Tibial nerve (tissue), 4 donors: ENCODE measurements around the gene H3-3A. TPM values are rescaled to one million over a fixed set of nuclear protein-coding genes. Genes with fewer than 3 reads are reported as not detected.

Source experiments
- DNase-seq, 2 donors: peaks; one replicate each; pipeline ENCODE4 v3.0.0-alpha.2; 2019; ENCODE audit warnings: low spot score in 2 of 2
- H3K27ac ChIP-seq, 4 donors: fragments of 200-600 bp; sonication (generic) in 3 of 4; one replicate each; pipeline ENCODE4 v1.5.1; 2017 to 2019; ENCODE audit warnings: mild to moderate bottlenecking in 1 of 4
- H3K27me3 ChIP-seq, 2 donors: fragments of 200-600 bp; sonication (generic) in 1 of 2; one replicate each; pipeline versions ENCODE4 v1.5.1 to v1.6.0; 2017 to 2019
- H3K36me3 ChIP-seq, 3 donors: fragments of 200-600 bp; sonication (generic); one replicate each; pipeline ENCODE4 v1.5.1; 2018 to 2019
- H3K4me1 ChIP-seq, 4 donors: fragments of 200-600 bp; sonication (generic) in 3 of 4; one replicate each; pipeline ENCODE4 v1.5.1; 2017 to 2019
- H3K4me3 ChIP-seq, 4 donors: fragments of 200-600 bp; sonication (generic) in 3 of 4; one replicate each; pipeline ENCODE4 v1.5.1; 2017 to 2019; ENCODE audit warnings: mild to moderate bottlenecking in 1 of 4, moderate library complexity in 1 of 4
- H3K9me3 ChIP-seq, 4 donors: fragments of 200-600 bp; sonication (generic) in 3 of 4; one replicate each; pipeline ENCODE4 v1.5.1; 2017 to 2019
- CTCF ChIP-seq, 5 experiments: fragments of 200-600 bp in 3 of 5; fragments of 450-650 bp in 2 of 5; sonication (generic) in 3 of 5; IDR thresholded peaks; one replicate each; pipeline ENCODE4 v1.5.1; 2016 to 2019; ENCODE audit warnings: antibody characterized with exemption in 5 of 5, mild to moderate bottlenecking in 3 of 5, moderate library complexity in 2 of 5
- EP300 ChIP-seq, 2 donors: sonication (generic); formaldehyde crosslinking; IDR thresholded peaks; one replicate each; pipeline ENCODE4 v1.6.1; 2017; ENCODE audit warnings: antibody characterized with exemption in 2 of 2, mild to moderate bottlenecking in 1 of 2
- POLR2A ChIP-seq, 2 donors: fragments of 450-650 bp; IDR thresholded peaks; one replicate each; pipeline ENCODE4 v1.6.1; 2017; ENCODE audit warnings: antibody characterized with exemption in 2 of 2, mild to moderate bottlenecking in 2 of 2, moderate library complexity in 2 of 2
- WGBS, 2 donors: methylation state at CpG; one replicate each; pipeline ENCODE4 v1.1.5; 2018; 5-methylcytosine and 5-hydroxymethylcytosine counted together
- total RNA-seq, 4 donors: library from RNA; depleted of rRNA; stranded (reverse); fragments of >200 nt; gene quantifications; one replicate each; pipeline ENCODE4 v1.1.0, GENCODE V29; 2016

H3-3A gene
- total RNA-seq, result 100 to 1,000 TPM; 193 to 204 (median 197) TPM

- TF ChIP-seq EP300 (IDR thresholded peaks at IDR 0.05) (peak in 1 of 2 donors; percentile 99), CTCF (IDR thresholded peaks at IDR 0.05) (peak in 2 of 5 experiments; percentile 59 to 61), POLR2A (IDR thresholded peaks at IDR 0.05) (peak; percentile 95 to 98)
- H3K4me3 ChIP-seq, result peak within 1 kb of the TSS; percentile 64 to 94 (median 84)
- H3K27me3 ChIP-seq, result no peaks in the 10 kb centered on the region
- H3K9me3 ChIP-seq, result no peaks in the 10 kb centered on the region
- peak within 1 kb of the TSS; percentile 99 to 100 (median 100) for H3K27ac ChIP-seq
- H3K4me1 ChIP-seq, result peaks cover 0 to 48% (median 31%) of the 10 kb centered on the region in 4 donors
- WGBS, 2 donors, result 0 to 1% methylated on average over 52 to 56 of the region's 78 CpGs
- DNase-seq, result peak; percentile 99
- peaks cover 0 to 36% (median 0%) of the 10 kb centered on the region in 3 donors for H3K36me3 ChIP-seq
Measured at GRCh38 chr1:226062558-226063223, at the start of gene H3-3A. Gene H3-3A, plus strand, starts transcription at chr1:226062716. Its CDS starts 1,636 bp downstream, at chr1:226064352.

- WGBS, 2 donors, result 50 to 64% methylated on average over 6 of the region's 6 CpGs
- no peaks in the 10 kb centered on the region for H3K36me3 ChIP-seq
- H3K4me3 ChIP-seq, result no peak overlapping the region
- DNase-seq, result no peak
- H3K27ac ChIP-seq, result no peak overlapping the region
- no peaks in the 10 kb centered on the region for H3K4me1 ChIP-seq
- H3K27me3 ChIP-seq, result no peaks in the 10 kb centered on the region
- TF ChIP-seq CTCF (IDR thresholded peaks at IDR 0.05), result no peak
- no peak for TF ChIP-seq POLR2A (IDR thresholded peaks at IDR 0.05)
- TF ChIP-seq EP300 (IDR thresholded peaks at IDR 0.05), result no peak
- H3K9me3 ChIP-seq, result no peaks in the 10 kb centered on the region
Measured at GRCh38 chr1:226017070-226017469, 45.4 kb upstream of the H3-3A start.

- DNase-seq, result no peak
- Histone ChIP-seq H3K4me3 (no peak overlapping the region), H3K9me3 (no peaks in the 10 kb centered on the region), H3K36me3 (no peaks in the 10 kb centered on the region), H3K27ac (no peak overlapping the region), H3K4me1 (no peaks in the 10 kb centered on the region), H3K27me3 (no peaks in the 10 kb centered on the region)
- 93 to 95% methylated on average over 1 of the region's 1 CpG for WGBS, 2 donors
- TF ChIP-seq CTCF (IDR thresholded peaks at IDR 0.05) (no peak), EP300 (IDR thresholded peaks at IDR 0.05) (no peak), POLR2A (IDR thresholded peaks at IDR 0.05) (no peak)
Measured at GRCh38 chr1:226019572-226019971, 42.9 kb upstream of the H3-3A start.

- Histone ChIP-seq H3K4me1 (no peaks in the 10 kb centered on the region), H3K36me3 (no peaks in the 10 kb centered on the region), H3K4me3 (no peak overlapping the region), H3K9me3 (no peaks in the 10 kb centered on the region), H3K27ac (no peak overlapping the region), H3K27me3 (no peaks in the 10 kb centered on the region)
- TF ChIP-seq POLR2A (IDR thresholded peaks at IDR 0.05) (no peak), CTCF (IDR thresholded peaks at IDR 0.05) (no peak), EP300 (IDR thresholded peaks at IDR 0.05) (no peak)
- DNase-seq, result no peak
- WGBS, 2 donors, result 27 to 44% methylated on average over 3 of the region's 3 CpGs
Measured at GRCh38 chr1:226021401-226021800, 41.1 kb upstream of the H3-3A start.

GRCh38 chr1:226021801-226022200 lies 40.7 kb upstream of the H3-3A start:
- H3K9me3 ChIP-seq, result no peaks in the 10 kb centered on the region
- no peak for TF ChIP-seq CTCF (IDR thresholded peaks at IDR 0.05)
- TF ChIP-seq POLR2A (IDR thresholded peaks at IDR 0.05), result no peak
- TF ChIP-seq EP300 (IDR thresholded peaks at IDR 0.05), result no peak
- no peaks in the 10 kb centered on the region for H3K4me1 ChIP-seq
- no peaks in the 10 kb centered on the region for H3K27me3 ChIP-seq
- no peak for DNase-seq
- no peaks in the 10 kb centered on the region for H3K36me3 ChIP-seq
- no peak overlapping the region for H3K4me3 ChIP-seq
- WGBS, 2 donors, result 23 to 45% methylated on average over 2 of the region's 2 CpGs
- H3K27ac ChIP-seq, result no peak overlapping the region
